Frontal cortex (tissue), 1 donor: ENCODE results near the gene BCR. TPM values are rescaled to one million over a fixed set of nuclear protein-coding genes. Genes with fewer than 3 reads are reported as not detected.

ENCODE experiments used
- small RNA-seq: library from RNA; depleted of rRNA; stranded (forward); fragments of <200 nt; gene quantifications from one replicate; pipeline ENCODE3, GENCODE V24; 2014
- total RNA-seq: library from RNA; depleted of rRNA; stranded (reverse); fragments of >200 nt; gene quantifications from one replicate; pipeline ENCODE4 v1.2.3, GENCODE V29; 2014

Gene BCR
- total RNA-seq, 1 donor from 2014 or later: 46.1 TPM

Small RNA genes within 50 kb of the gene (small RNA-seq; reads per million reads assigned to genes)
- not detected for gene BCRP8
- gene RF00017: not detected
- not detected for gene RF00066
- gene RN7SL263P: not detected

Other genes with a start within 250 kb of the BCR start
- gene GNAZ, start 110.0 kb upstream of the BCR start, total RNA-seq: 183 TPM
- gene RSPH14, start 38.5 kb upstream of the BCR start, total RNA-seq: 2.4 TPM
- gene RAB36, start 35.0 kb upstream of the BCR start, total RNA-seq: 2.9 TPM